Hematopoietic multipotent progenitor cell treated with erythropoietin and hydrocortisone succinate and interleukin-3 and kit ligand, for 4 days (in vitro differentiated cells): ENCODE results near the gene SPRYD4.

Experiments
- DNase-seq: peaks from one replicate; pipeline ENCODE4 v3.0.0-alpha.2; 2015

SPRYD4 gene

GRCh38 chr12:56522411-56523193 is 54.2 kb downstream of the SPRYD4 start:
- DNase-seq = peak; percentile 81

- no peak for DNase-seq
Measured at GRCh38 chr12:56528846-56529245, 60.5 kb downstream of the SPRYD4 start.
